ENCODE measurements around the gene GCKR.
"Not testable (repeated sequence)": the region's sequence is repeated elsewhere in the genome, so short reads cannot be mapped to it uniquely, and the experiment has no call there.

GRCh38 chr2:27554451-27554850 is 57.8 kb downstream of the GCKR start:
- not testable (repeated sequence) for TF ChIP-seq CTCF, POLR2A (IDR thresholded peaks at IDR 0.05)
